Glutamatergic neuron (in vitro differentiated cells): ENCODE data around the gene TTC39A. TPM values are rescaled to one million over a fixed set of nuclear protein-coding genes. Genes with fewer than 3 reads are reported as not detected.

Source experiments
- DNase-seq: peaks from one replicate; pipeline ENCODE4 v3.0.0; 2022
- H3K27ac Mint-ChIP-seq: one replicate; pipeline ENCODE4 v1.8.0; 2020; ENCODE audit warnings: mild to moderate bottlenecking, mixed read lengths, inconsistent platforms; ENCODE audit not compliant: unreplicated experiment
- H3K27me3 Mint-ChIP-seq: one replicate; pipeline ENCODE4 v1.8.0; 2020; ENCODE audit warnings: mild to moderate bottlenecking, moderate library complexity, mixed read lengths, inconsistent platforms; ENCODE audit not compliant: unreplicated experiment
- H3K36me3 Mint-ChIP-seq: one replicate; pipeline ENCODE4 v1.8.0; 2020; ENCODE audit warnings: mild to moderate bottlenecking, mixed read lengths, inconsistent platforms; ENCODE audit not compliant: unreplicated experiment
- H3K4me1 Mint-ChIP-seq: one replicate; pipeline ENCODE4 v1.8.0; 2020; ENCODE audit warnings: mild to moderate bottlenecking, low read depth, mixed read lengths, inconsistent platforms; ENCODE audit not compliant: unreplicated experiment
- H3K4me3 Mint-ChIP-seq: one replicate; pipeline ENCODE4 v1.8.0; 2020; ENCODE audit warnings: mild to moderate bottlenecking, mixed read lengths, inconsistent platforms; ENCODE audit not compliant: unreplicated experiment
- H3K9me3 Mint-ChIP-seq: one replicate; pipeline ENCODE4 v1.8.0; 2020; ENCODE audit warnings: mild to moderate bottlenecking, moderate library complexity, mixed read lengths, inconsistent platforms; ENCODE audit not compliant: unreplicated experiment
- CTCF ChIP-seq: fragments of 200-600 bp; sonication (generic); IDR thresholded peaks from one replicate; pipeline ENCODE4 v1.5.0; 2021; ENCODE audit not compliant: partially characterized antibody, unreplicated experiment
- total RNA-seq: library from RNA; stranded (reverse); fragmentation: NEBNext Ultra II Directional; extraction: Animal tissue kit (Norgen Biotek cat#: 25700); gene quantifications from one replicate; pipeline ENCODE4 v1.2.1, GENCODE V29; 2021; ENCODE audit not compliant: unreplicated experiment

The TTC39A gene
- total RNA-seq, 1 donor from 2014 or later: 28.0 TPM

GRCh38 chr1:51306950-51307349, 23.4 kb downstream of the TTC39A start:
- H3K36me3 Mint-ChIP-seq: no peaks in the 10 kb centered on the region
- H3K4me3 Mint-ChIP-seq: no peak overlapping the region
- no peak for TF ChIP-seq CTCF
- DNase-seq: no peak
- H3K9me3 Mint-ChIP-seq: no peaks in the 10 kb centered on the region
- peaks cover 2% of the 10 kb centered on the region for H3K27me3 Mint-ChIP-seq
- H3K4me1 Mint-ChIP-seq: peaks cover 12% of the 10 kb centered on the region
- H3K27ac Mint-ChIP-seq: no peak overlapping the region

- Mint-ChIP-seq H3K36me3 (no peaks in the 10 kb centered on the region), H3K27ac (no peak overlapping the region), H3K9me3 (no peaks in the 10 kb centered on the region), H3K4me1 (peaks cover 10% of the 10 kb centered on the region), H3K27me3 (peaks cover 5% of the 10 kb centered on the region), H3K4me3 (no peak overlapping the region)
- no peak for TF ChIP-seq CTCF
- no peak for DNase-seq
Observed at GRCh38 chr1:51305371-51305823, 25.0 kb downstream of the TTC39A start.

GRCh38 chr1:51304360-51304759, 26.0 kb downstream of the TTC39A start:
- Mint-ChIP-seq H3K9me3 (no peaks in the 10 kb centered on the region), H3K4me3 (no peak overlapping the region), H3K27me3 (peaks cover 5% of the 10 kb centered on the region), H3K36me3 (peaks cover under 1% of the 10 kb centered on the region), H3K27ac (no peak overlapping the region), H3K4me1 (peaks cover 9% of the 10 kb centered on the region)
- no peak for DNase-seq
- no peak for TF ChIP-seq CTCF

GRCh38 chr1:51303751-51304251, 26.6 kb downstream of the TTC39A start:
- no peak overlapping the region for H3K4me3 Mint-ChIP-seq
- H3K4me1 Mint-ChIP-seq: peaks cover 5% of the 10 kb centered on the region
- no peaks in the 10 kb centered on the region for H3K9me3 Mint-ChIP-seq
- peaks cover 6% of the 10 kb centered on the region for H3K36me3 Mint-ChIP-seq
- H3K27ac Mint-ChIP-seq: peak overlapping the region; percentile 52
- peaks cover 5% of the 10 kb centered on the region for H3K27me3 Mint-ChIP-seq
- no peak for TF ChIP-seq CTCF
- no peak for DNase-seq

GRCh38 chr1:51303315-51303714, 27.0 kb downstream of the TTC39A start:
- H3K27me3 Mint-ChIP-seq: peaks cover 5% of the 10 kb centered on the region
- H3K4me1 Mint-ChIP-seq: peaks cover 4% of the 10 kb centered on the region
- H3K4me3 Mint-ChIP-seq: no peak overlapping the region
- DNase-seq: no peak
- H3K36me3 Mint-ChIP-seq: peaks cover 7% of the 10 kb centered on the region
- H3K27ac Mint-ChIP-seq: peak overlapping the region; percentile 52
- no peaks in the 10 kb centered on the region for H3K9me3 Mint-ChIP-seq
- TF ChIP-seq CTCF: no peak
